ENCODE results near the gene RALGAPB.

GRCh38 chr20:38566036-38566598 is 93.5 kb downstream of the RALGAPB start:
- TF ChIP-seq, protein P1, sequence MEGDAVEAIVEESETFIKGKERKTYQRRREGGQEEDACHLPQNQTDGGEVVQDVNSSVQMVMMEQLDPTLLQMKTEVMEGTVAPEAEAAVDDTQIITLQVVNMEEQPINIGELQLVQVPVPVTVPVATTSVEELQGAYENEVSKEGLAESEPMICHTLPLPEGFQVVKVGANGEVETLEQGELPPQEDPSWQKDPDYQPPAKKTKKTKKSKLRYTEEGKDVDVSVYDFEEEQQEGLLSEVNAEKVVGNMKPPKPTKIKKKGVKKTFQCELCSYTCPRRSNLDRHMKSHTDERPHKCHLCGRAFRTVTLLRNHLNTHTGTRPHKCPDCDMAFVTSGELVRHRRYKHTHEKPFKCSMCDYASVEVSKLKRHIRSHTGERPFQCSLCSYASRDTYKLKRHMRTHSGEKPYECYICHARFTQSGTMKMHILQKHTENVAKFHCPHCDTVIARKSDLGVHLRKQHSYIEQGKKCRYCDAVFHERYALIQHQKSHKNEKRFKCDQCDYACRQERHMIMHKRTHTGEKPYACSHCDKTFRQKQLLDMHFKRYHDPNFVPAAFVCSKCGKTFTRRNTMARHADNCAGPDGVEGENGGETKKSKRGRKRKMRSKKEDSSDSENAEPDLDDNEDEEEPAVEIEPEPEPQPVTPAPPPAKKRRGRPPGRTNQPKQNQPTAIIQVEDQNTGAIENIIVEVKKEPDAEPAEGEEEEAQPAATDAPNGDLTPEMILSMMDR (IDR thresholded peaks at IDR 0.05; ENCODE audit: borderline replicate concordance, extremely low read depth, low read length, poor library complexity, severe bottlenecking): no peak
- TF ChIP-seq EZH2 (IDR thresholded peaks at IDR 0.05; ENCODE audit: borderline replicate concordance, low read depth, low read length, severe bottlenecking): no peak

All from DND-41 (cell line).